ENCODE data around the gene PHACTR4. TPM values are rescaled to one million over a fixed set of nuclear protein-coding genes. Genes with fewer than 3 reads are reported as not detected.

The PHACTR4 gene
- total and polyA plus RNA-seq, 9 of the 15 experiments (the other 6 are each of a cell fraction or from before 2014, with no cell fraction given), result 6.4 to 43.6 (median 14.2) TPM

- TF ChIP-seq RERE (CRISPR knock-in tag; IDR thresholded peaks at IDR 0.05; ENCODE audit: borderline replicate concordance) (no peak), ZNF592 (IDR thresholded peaks at IDR 0.05) (peak; percentile 81), MYNN (IDR thresholded peaks at IDR 0.05) (no peak), MYNN (CRISPR knock-in tag; IDR thresholded peaks at IDR 0.05) (no peak), PYGO2 (tag; IDR thresholded peaks at IDR 0.05) (peak; percentile 36; the same call in 1 of the 2 replicates), SNIP1 (IDR thresholded peaks at IDR 0.05; ENCODE audit: low read depth) (no peak), DEAF1 (CRISPR knock-in tag; IDR thresholded peaks at IDR 0.05) (no peak), SMARCC2 (IDR thresholded peaks at IDR 0.05; ENCODE audit: low read depth) (no peak)
These were observed 4.7 kb upstream of the PHACTR4 start (continued) for GRCh38 chr1:28364888-28365287.

Data from K562 (cell line).